H9 (cell line): ENCODE measurements around the gene EPS8L3. TPM values are rescaled to one million over a fixed set of nuclear protein-coding genes. Genes with fewer than 3 reads are reported as not detected.

Experiments
- DNase-seq: peaks from one replicate; pipeline ENCODE4 v3.0.0-alpha.2; 2017
- H2AFZ ChIP-seq: one replicate; pipeline ENCODE4 v1.6.1; 2013; ENCODE audit warnings: mild to moderate bottlenecking, low read length, control low read depth, moderate library complexity
- H2AK5ac ChIP-seq: 2 replicates; pipeline ENCODE4 v1.6.1; 2013; ENCODE audit warnings: low read length, control low read depth, mixed read lengths; ENCODE audit not compliant: insufficient read length
- H2BK120ac ChIP-seq: one replicate; pipeline ENCODE4 v1.6.1; 2013; ENCODE audit warnings: low read depth, mild to moderate bottlenecking, low read length, control low read depth, inconsistent platforms; ENCODE audit not compliant: poor library complexity, severe bottlenecking
- H2BK12ac ChIP-seq: 2 replicates; pipeline ENCODE4 v1.6.1; 2013; ENCODE audit warnings: low read length, control low read depth, mixed read lengths, low read depth; ENCODE audit not compliant: insufficient read length
- H2BK15ac ChIP-seq: 2 replicates; pipeline ENCODE4 v1.6.1; 2013; ENCODE audit warnings: low read depth, low read length, control low read depth
- H2BK20ac ChIP-seq: one replicate; pipeline ENCODE4 v1.6.1; 2013; ENCODE audit warnings: low read depth, mild to moderate bottlenecking, low read length, control low read depth, inconsistent platforms; ENCODE audit not compliant: poor library complexity, severe bottlenecking
- H2BK5ac ChIP-seq: 2 replicates; pipeline ENCODE4 v1.6.1; 2013; ENCODE audit warnings: low read length, control low read depth, mixed read lengths; ENCODE audit not compliant: insufficient read length
- H3K14ac ChIP-seq: 2 replicates; pipeline ENCODE4 v1.6.1; 2013; ENCODE audit warnings: low read length, control low read depth; ENCODE audit not compliant: insufficient read depth
- H3K18ac ChIP-seq: 2 replicates; pipeline ENCODE4 v1.6.1; 2013; ENCODE audit warnings: low read depth, mild to moderate bottlenecking, mixed read lengths, low read length, control low read depth; ENCODE audit not compliant: insufficient read length
- H3K23ac ChIP-seq: 2 replicates; pipeline ENCODE4 v1.6.1; 2013; ENCODE audit warnings: low read length, control low read depth, mixed read lengths, low read depth; ENCODE audit not compliant: insufficient read length
- H3K23me2 ChIP-seq: 2 replicates; pipeline ENCODE4 v1.6.1; 2013; ENCODE audit warnings: low read depth, mild to moderate bottlenecking, mixed read lengths, low read length, control low read depth; ENCODE audit not compliant: insufficient read length, poor library complexity, severe bottlenecking
- H3K27ac ChIP-seq: 2 replicates; pipeline ENCODE4 v1.5.1; 2013; ENCODE audit warnings: low read length, control low read depth, mixed read lengths, low read depth; ENCODE audit not compliant: insufficient read length
- H3K27me3 ChIP-seq: 2 replicates; pipeline ENCODE4 v1.6.1; 2013; ENCODE audit warnings: low read length, control low read depth, inconsistent platforms; ENCODE audit not compliant: insufficient read depth
- H3K4ac ChIP-seq: 2 replicates; pipeline ENCODE4 v1.6.1; 2013; ENCODE audit warnings: low read depth, mild to moderate bottlenecking, control low read depth, inconsistent platforms, low read length, moderate library complexity
- H3K4me1 ChIP-seq: 2 replicates; pipeline ENCODE4 v1.6.1; 2013; ENCODE audit warnings: low read length, control low read depth, inconsistent platforms; ENCODE audit not compliant: insufficient read depth
- H3K4me2 ChIP-seq: 2 replicates; pipeline ENCODE4 v1.6.1; 2013; ENCODE audit warnings: low read length, control low read depth, mixed read lengths; ENCODE audit not compliant: insufficient read length, insufficient read depth
- H3K56ac ChIP-seq: 2 replicates; pipeline ENCODE4 v1.6.1; 2013; ENCODE audit warnings: low read depth, mild to moderate bottlenecking, mixed read lengths, low read length, control low read depth; ENCODE audit not compliant: insufficient read length
- H3K79me1 ChIP-seq: 2 replicates; pipeline ENCODE4 v1.6.1; 2013; ENCODE audit warnings: low read depth, mild to moderate bottlenecking, moderate library complexity, low read length, control low read depth, inconsistent platforms; ENCODE audit not compliant: insufficient read depth, poor library complexity, severe bottlenecking
- H3K79me2 ChIP-seq: 2 replicates; pipeline ENCODE4 v1.6.1; 2013; ENCODE audit warnings: low read length, control low read depth, inconsistent platforms; ENCODE audit not compliant: insufficient read depth
- H3K9ac ChIP-seq: 2 replicates; pipeline ENCODE4 v1.6.1; 2013; ENCODE audit warnings: low read length, control low read depth, mixed read lengths; ENCODE audit not compliant: insufficient read length; ENCODE audit errors: extremely low read depth
- H3K9me3 ChIP-seq: one replicate; pipeline ENCODE4 v1.6.1; 2013; ENCODE audit warnings: low read depth, low read length, inconsistent platforms; ENCODE audit not compliant: control insufficient read depth
- H3T11ph ChIP-seq: one replicate; pipeline ENCODE4 v1.6.1; 2013; ENCODE audit warnings: mild to moderate bottlenecking, low read length, control low read depth, inconsistent platforms
- H4K20me1 ChIP-seq: one replicate; pipeline ENCODE4 v1.6.1; 2013; ENCODE audit not compliant: control insufficient read depth, insufficient read length, insufficient read depth
- H4K5ac ChIP-seq: 2 replicates; pipeline ENCODE4 v1.6.1; 2013; ENCODE audit warnings: low read depth, mild to moderate bottlenecking, mixed read lengths, low read length, control low read depth; ENCODE audit not compliant: insufficient read length
- H4K8ac ChIP-seq: replicated peaks from 2 replicates; pipeline ENCODE4 v1.6.1; 2013; ENCODE audit warnings: low read length, control low read depth, mixed read lengths, low read depth; ENCODE audit not compliant: insufficient read length
- H4K91ac ChIP-seq: 2 replicates; pipeline ENCODE4 v1.6.1; 2013; ENCODE audit warnings: low read depth, mild to moderate bottlenecking, moderate library complexity, mixed read lengths, low read length, control low read depth; ENCODE audit not compliant: insufficient read length
- H3K27ac Mint-ChIP-seq, 3 experiments: 2 replicates in 2 of 3; 3 replicates in 1 of 3; pipeline ENCODE4 v1.8.0; 2020 to 2021; ENCODE audit warnings: mixed read lengths in 3 of 3, mild to moderate bottlenecking in 1 of 3, moderate library complexity in 1 of 3
- H3K27me3 Mint-ChIP-seq: 2 replicates; pipeline ENCODE4 v1.8.0; 2021; ENCODE audit warnings: low read depth, mild to moderate bottlenecking, moderate library complexity, mixed read lengths
- H3K36me3 Mint-ChIP-seq, 3 experiments: 2 replicates in 2 of 3; 3 replicates in 1 of 3; pipeline ENCODE4 v1.8.0; 2020 to 2021; ENCODE audit warnings: low read depth in 3 of 3, mixed read lengths in 3 of 3; ENCODE audit not compliant: insufficient read depth in 1 of 3
- H3K4me1 Mint-ChIP-seq, 2 experiments: 2 replicates each; pipeline ENCODE4 v1.8.0; 2020; ENCODE audit warnings: mixed read lengths in 2 of 2
- H3K4me3 Mint-ChIP-seq, 2 experiments: 2 replicates in 1 of 2; 3 replicates in 1 of 2; pipeline ENCODE4 v1.8.0; 2020 to 2021; ENCODE audit warnings: mild to moderate bottlenecking in 2 of 2, mixed read lengths in 2 of 2, moderate library complexity in 1 of 2
- H3K9me3 Mint-ChIP-seq, 2 experiments: 2 replicates in 1 of 2; 3 replicates in 1 of 2; pipeline ENCODE4 v1.8.0; 2020; ENCODE audit warnings: mild to moderate bottlenecking in 2 of 2, mixed read lengths in 2 of 2, moderate library complexity in 1 of 2
- CTCF ChIP-seq: fragments of 200-600 bp; sonication (generic); conservative IDR thresholded peaks from 3 replicates; pipeline ENCODE4 v1.8.0; 2021; ENCODE audit warnings: antibody characterized with exemption, mild to moderate bottlenecking
- WGBS: extraction: QIAGEN DNeasy Blood & Tissue Kit; methylation state at CpG from one replicate; pipeline ENCODE4 v1.1.7; 2013; ENCODE audit warnings: missing lambda C conversion rate, low lambda C conversion rate, mixed read lengths; ENCODE audit not compliant: insufficient read length; ENCODE audit errors: extremely low coverage; 5-methylcytosine and 5-hydroxymethylcytosine counted together
- total RNA-seq: library from RNA; stranded (reverse); gene quantifications from 2 replicates; pipeline ENCODE4 v1.2.1, GENCODE V29; 2021

EPS8L3 gene
- total RNA-seq, 1 experiment from 2014 or later, result not detected

- no peak overlapping the region for H2AFZ ChIP-seq
Measured at GRCh38 chr1:109721042-109721441, 42.7 kb downstream of the EPS8L3 start.

More at GRCh38 chr1:109721042-109721441, 42.7 kb downstream of the EPS8L3 start:
- Histone ChIP-seq H2BK5ac (no peak overlapping the region), H3K79me2 (no peaks in the 10 kb centered on the region), H3K27me3 (no peaks in the 10 kb centered on the region; the same call in 1 of the 2 replicates), H3K56ac (no peak overlapping the region), H3K23me2 (no peaks in the 10 kb centered on the region), H3K4me1 (no peaks in the 10 kb centered on the region), H3K4ac (no peak overlapping the region), H4K5ac (no peak overlapping the region), H3K27ac (no peak overlapping the region), H2AK5ac (no peak overlapping the region), H2BK120ac (no peak overlapping the region), H2BK12ac (no peak overlapping the region), H3T11ph (no peak overlapping the region), H4K20me1 (no peaks in the 10 kb centered on the region), H3K9ac (no peak overlapping the region), H3K4me2 (no peak overlapping the region), H3K18ac (no peak overlapping the region), H3K79me1 (no peaks in the 10 kb centered on the region), H2BK15ac (no peak overlapping the region), H3K14ac (no peak overlapping the region), H3K23ac (no peak overlapping the region), H4K91ac (no peak overlapping the region), H2BK20ac (no peak overlapping the region), H4K8ac (no peak overlapping the region), H3K9me3 (no peaks in the 10 kb centered on the region)
- H3K36me3 Mint-ChIP-seq, result no peaks in the 10 kb centered on the region
- peaks cover 5% of the 10 kb centered on the region; the same call in 1 of the 2 replicates for H3K27me3 Mint-ChIP-seq
- H3K4me3 Mint-ChIP-seq, result no peak overlapping the region
- TF ChIP-seq CTCF, result no peak
- H3K9me3 Mint-ChIP-seq, result peaks cover 4 to 5% of the 10 kb centered on the region in 2 experiments; a peak in 3 of 5 replicates
- H3K4me1 Mint-ChIP-seq, result no peaks in the 10 kb centered on the region; a peak in 1 of 4 replicates
- no CpG with 5 or more reads among the region's 5 CpGs for WGBS
- H3K27ac Mint-ChIP-seq, result no peak overlapping the region
- DNase-seq, result no peak
